Neural cell (in vitro differentiated cells): ENCODE data around the gene RIN3. TPM values are rescaled to one million over a fixed set of nuclear protein-coding genes. Genes with fewer than 3 reads are reported as not detected.

Experiments used
- H2AFZ ChIP-seq: fragments of 200-600, 300-800 bp; sonication (generic), shearing (Covaris generic); 2 replicates; pipeline ENCODE4 v1.6.0; 2014; ENCODE audit warnings: low read depth, mild to moderate bottlenecking, antibody characterized with exemption, low read length, moderate library complexity
- H3F3A ChIP-seq: fragments of 200-600 bp; shearing (Covaris generic); 2 replicates; pipeline ENCODE4 v1.6.1; 2016; ENCODE audit warnings: mild to moderate bottlenecking, moderate library complexity, mixed read lengths, antibody characterized with exemption, low read length; ENCODE audit not compliant: insufficient read depth, poor library complexity, severe bottlenecking
- H3K27ac ChIP-seq: fragments of 200-600, 300-800 bp; sonication (generic), shearing (Covaris generic); 2 replicates; pipeline ENCODE4 v1.5.1; 2014; ENCODE audit warnings: mild to moderate bottlenecking, low read length, moderate library complexity
- H3K27me3 ChIP-seq: fragments of 300-800, 200-600 bp; sonication (generic), shearing (Covaris generic); 2 replicates; pipeline ENCODE4 v1.6.0; 2014; ENCODE audit warnings: mild to moderate bottlenecking, low read depth, low read length, moderate library complexity; ENCODE audit not compliant: insufficient read depth
- H3K36me3 ChIP-seq: fragments of 300-800, 200-600 bp; sonication (generic), shearing (Covaris generic); 2 replicates; pipeline ENCODE4 v1.5.1; 2014; ENCODE audit warnings: mild to moderate bottlenecking, antibody characterized with exemption, low read length, moderate library complexity; ENCODE audit not compliant: insufficient read depth
- H3K4me2 ChIP-seq: fragments of 300-800, 200-600 bp; sonication (generic), shearing (Covaris generic); 2 replicates; pipeline ENCODE4 v1.6.0; 2014; ENCODE audit warnings: mild to moderate bottlenecking, low read length
- H3K4me3 ChIP-seq: fragments of 300-800, 200-600 bp; sonication (generic), shearing (Covaris generic); 2 replicates; pipeline ENCODE4 v1.5.1; 2014; ENCODE audit warnings: mild to moderate bottlenecking, low read length, moderate library complexity
- H3K79me2 ChIP-seq: fragments of 200-600 bp; shearing (Covaris generic); replicated peaks from 2 replicates; pipeline ENCODE4 v1.6.0; 2014; ENCODE audit warnings: mild to moderate bottlenecking, low read length, moderate library complexity; ENCODE audit not compliant: insufficient read depth
- H3K9ac ChIP-seq: fragments of 300-800, 200-600 bp; sonication (generic), shearing (Covaris generic); 2 replicates; pipeline ENCODE4 v1.6.1; 2016; ENCODE audit warnings: mild to moderate bottlenecking, low read length, mixed read lengths
- H3K9me2 ChIP-seq: fragments of 200-600 bp; shearing (Covaris generic); 2 replicates; pipeline ENCODE4 v1.6.1; 2016; ENCODE audit warnings: mild to moderate bottlenecking, low read length, mixed read lengths; ENCODE audit not compliant: insufficient read depth
- H3K9me3 ChIP-seq: fragments of 200-600, 300-800 bp; sonication (generic), shearing (Covaris generic); 2 replicates; pipeline ENCODE4 v1.6.1; 2016; ENCODE audit warnings: mild to moderate bottlenecking, mixed run types, low read length, moderate library complexity, mixed read lengths
- H4K20me1 ChIP-seq: fragments of 200-600 bp; shearing (Covaris generic); 2 replicates; pipeline ENCODE4 v1.6.1; 2016; ENCODE audit warnings: mild to moderate bottlenecking, mixed run types; ENCODE audit not compliant: insufficient read depth
- EP300 ChIP-seq: fragments of 450-650 bp; conservative IDR thresholded peaks from 2 replicates; pipeline ENCODE4 v1.6.1; 2014; ENCODE audit warnings: antibody characterized with exemption, mild to moderate bottlenecking, moderate library complexity; ENCODE audit not compliant: poor library complexity, severe bottlenecking
- EZH2 ChIP-seq: fragments of 200-600, 300-800 bp; shearing (Covaris generic), sonication (generic); IDR thresholded peaks from 2 replicates; pipeline ENCODE4 v1.6.1; 2014; ENCODE audit warnings: antibody characterized with exemption, low read length, borderline replicate concordance, mild to moderate bottlenecking; ENCODE audit not compliant: insufficient read depth, poor library complexity, severe bottlenecking
- MXI1 ChIP-seq: fragments of 450-650 bp; conservative IDR thresholded peaks from 2 replicates; pipeline ENCODE4 v1.6.1; 2014; ENCODE audit warnings: antibody characterized with exemption, mild to moderate bottlenecking; ENCODE audit not compliant: poor library complexity, severe bottlenecking
- POLR2AphosphoS5 ChIP-seq: IDR thresholded peaks from 2 replicates; pipeline ENCODE4 v1.6.1; 2012
- RAD21 ChIP-seq: fragments of 450-650 bp; conservative IDR thresholded peaks from 2 replicates; pipeline ENCODE4 v1.6.1; 2014; ENCODE audit warnings: antibody characterized with exemption, mild to moderate bottlenecking, moderate library complexity
- SMC3 ChIP-seq: fragments of 450-650 bp; conservative IDR thresholded peaks from 2 replicates; pipeline ENCODE4 v1.6.1; 2014; ENCODE audit warnings: antibody characterized with exemption, mild to moderate bottlenecking, moderate library complexity; ENCODE audit not compliant: poor library complexity
- TAF1 ChIP-seq: IDR thresholded peaks from 2 replicates; pipeline ENCODE4 v1.6.1; 2012; ENCODE audit warnings: low read depth
- polyA plus RNA-seq: library from polyadenylated mRNA; depleted of rRNA; stranded (reverse); fragments of >200 nt; gene quantifications from 2 replicates; pipeline ENCODE4 v1.2.3, GENCODE V29; 2014
- TF ChIP-seq, protein P1 (sequence below): IDR thresholded peaks from 2 replicates; pipeline ENCODE4 v1.6.1; 2012; ENCODE audit warnings: borderline replicate concordance

The RIN3 gene
- polyA plus RNA-seq, 1 donor from 2014 or later = not detected

DNA sequence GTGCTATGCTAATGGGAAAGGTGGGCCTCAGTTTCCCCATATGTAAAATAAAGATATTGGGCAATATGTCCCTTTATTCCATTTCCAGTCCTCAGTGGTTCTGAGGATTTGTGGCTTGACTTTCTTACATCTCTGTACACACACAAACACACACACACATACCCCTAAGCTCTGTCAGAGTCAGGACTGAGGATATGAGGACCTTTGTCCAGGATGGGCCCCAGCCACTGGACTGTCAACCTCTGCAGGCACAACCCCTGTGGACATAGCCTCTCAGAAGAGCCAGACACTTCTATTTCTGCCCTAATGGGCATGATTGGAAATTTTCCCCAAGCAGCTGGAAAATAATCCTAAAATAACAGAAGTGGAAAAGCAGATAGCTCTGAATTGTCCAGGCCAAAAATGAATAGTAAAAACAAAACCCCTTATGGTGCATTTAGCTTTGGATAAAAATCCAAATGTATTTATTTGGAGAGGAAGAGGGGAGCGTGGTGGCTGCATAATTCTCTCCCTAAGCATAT is 50.2 kb downstream of the RIN3 start:
- Histone ChIP-seq H3K9me2 (no peaks in the 10 kb centered on the region), H3K36me3 (no peaks in the 10 kb centered on the region), H2AFZ (no peak overlapping the region), H3K4me2 (no peak overlapping the region), H3K9ac (no peak overlapping the region), H4K20me1 (no peaks in the 10 kb centered on the region), H3K27me3 (no peaks in the 10 kb centered on the region), H3K27ac (no peak overlapping the region), H3K4me3 (no peak overlapping the region), H3K79me2 (no peaks in the 10 kb centered on the region), H3K9me3 (no peaks in the 10 kb centered on the region), H3F3A (no peaks in the 10 kb centered on the region)
- TF ChIP-seq, protein P1, sequence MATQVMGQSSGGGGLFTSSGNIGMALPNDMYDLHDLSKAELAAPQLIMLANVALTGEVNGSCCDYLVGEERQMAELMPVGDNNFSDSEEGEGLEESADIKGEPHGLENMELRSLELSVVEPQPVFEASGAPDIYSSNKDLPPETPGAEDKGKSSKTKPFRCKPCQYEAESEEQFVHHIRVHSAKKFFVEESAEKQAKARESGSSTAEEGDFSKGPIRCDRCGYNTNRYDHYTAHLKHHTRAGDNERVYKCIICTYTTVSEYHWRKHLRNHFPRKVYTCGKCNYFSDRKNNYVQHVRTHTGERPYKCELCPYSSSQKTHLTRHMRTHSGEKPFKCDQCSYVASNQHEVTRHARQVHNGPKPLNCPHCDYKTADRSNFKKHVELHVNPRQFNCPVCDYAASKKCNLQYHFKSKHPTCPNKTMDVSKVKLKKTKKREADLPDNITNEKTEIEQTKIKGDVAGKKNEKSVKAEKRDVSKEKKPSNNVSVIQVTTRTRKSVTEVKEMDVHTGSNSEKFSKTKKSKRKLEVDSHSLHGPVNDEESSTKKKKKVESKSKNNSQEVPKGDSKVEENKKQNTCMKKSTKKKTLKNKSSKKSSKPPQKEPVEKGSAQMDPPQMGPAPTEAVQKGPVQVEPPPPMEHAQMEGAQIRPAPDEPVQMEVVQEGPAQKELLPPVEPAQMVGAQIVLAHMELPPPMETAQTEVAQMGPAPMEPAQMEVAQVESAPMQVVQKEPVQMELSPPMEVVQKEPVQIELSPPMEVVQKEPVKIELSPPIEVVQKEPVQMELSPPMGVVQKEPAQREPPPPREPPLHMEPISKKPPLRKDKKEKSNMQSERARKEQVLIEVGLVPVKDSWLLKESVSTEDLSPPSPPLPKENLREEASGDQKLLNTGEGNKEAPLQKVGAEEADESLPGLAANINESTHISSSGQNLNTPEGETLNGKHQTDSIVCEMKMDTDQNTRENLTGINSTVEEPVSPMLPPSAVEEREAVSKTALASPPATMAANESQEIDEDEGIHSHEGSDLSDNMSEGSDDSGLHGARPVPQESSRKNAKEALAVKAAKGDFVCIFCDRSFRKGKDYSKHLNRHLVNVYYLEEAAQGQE = no peak
- TF ChIP-seq SMC3 = no peak
- no peak for TF ChIP-seq EP300
- no peak for TF ChIP-seq RAD21
- TF ChIP-seq TAF1 = no peak
- TF ChIP-seq POLR2AphosphoS5 = no peak
- TF ChIP-seq EZH2 = no peak

DNA sequence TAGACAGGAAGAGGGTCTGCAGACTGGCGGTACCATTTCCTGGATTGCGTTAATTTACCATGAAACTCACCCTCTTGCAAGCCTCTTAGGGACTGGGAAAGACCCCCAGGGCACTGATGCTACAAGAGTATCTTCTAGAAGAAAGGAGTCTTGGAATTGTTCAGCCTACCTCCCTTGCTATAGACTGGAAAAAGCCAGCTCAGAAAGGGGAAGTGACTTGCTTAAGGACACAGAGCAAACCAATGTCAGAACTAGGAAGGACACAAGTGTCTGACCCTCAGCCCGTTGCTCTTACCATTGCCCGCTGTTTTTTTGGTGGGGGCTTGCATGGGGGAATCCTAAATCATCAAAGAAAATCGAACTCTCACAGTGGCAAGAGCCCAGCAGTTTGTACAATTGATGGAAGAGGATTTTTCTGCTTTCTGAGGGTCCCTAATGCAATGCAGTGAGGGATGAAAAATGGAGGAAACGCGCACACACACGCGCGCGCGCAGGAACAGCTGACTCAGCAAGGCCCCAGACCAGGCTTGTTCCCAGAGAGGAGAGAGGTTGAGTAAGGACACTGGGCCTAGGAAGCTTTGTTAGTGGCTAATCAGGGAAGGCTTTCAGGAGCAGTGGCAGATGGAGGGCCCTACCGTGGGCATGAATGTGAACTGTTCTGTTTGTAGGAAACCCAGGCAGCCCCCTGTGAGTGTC is 50.9 kb downstream of the RIN3 start:
- Histone ChIP-seq H3K4me3 (no peak overlapping the region), H3K9me2 (no peaks in the 10 kb centered on the region), H3K79me2 (no peaks in the 10 kb centered on the region), H3F3A (no peaks in the 10 kb centered on the region), H3K9me3 (no peaks in the 10 kb centered on the region), H2AFZ (no peak overlapping the region), H3K4me2 (no peak overlapping the region), H3K36me3 (no peaks in the 10 kb centered on the region), H3K27ac (no peak overlapping the region), H3K9ac (no peak overlapping the region), H4K20me1 (no peaks in the 10 kb centered on the region), H3K27me3 (no peaks in the 10 kb centered on the region)
- TF ChIP-seq EP300 (no peak), MXI1 (no peak), TAF1 (no peak), POLR2AphosphoS5 (no peak), EZH2 (no peak)
- TF ChIP-seq, protein P1 = no peak
